Nephron progenitor cell (in vitro differentiated cells): ENCODE results near the gene HIRA.
"Not testable (repeated sequence)": the region's sequence is repeated elsewhere in the genome, so short reads cannot be mapped to it uniquely, and the experiment has no call there.

ENCODE experiments used
- DNase-seq: peaks from one replicate; pipeline ENCODE4 v3.0.0; 2021
- H3K27ac Mint-ChIP-seq: 2 replicates; pipeline ENCODE4 v1.8.0; 2021; ENCODE audit warnings: mild to moderate bottlenecking, moderate library complexity, mixed read lengths
- H3K27me3 Mint-ChIP-seq: 2 replicates; pipeline ENCODE4 v1.8.0; 2021; ENCODE audit warnings: mild to moderate bottlenecking, low read depth, mixed read lengths; ENCODE audit not compliant: poor library complexity
- H3K36me3 Mint-ChIP-seq: 2 replicates; pipeline ENCODE4 v1.8.0; 2021; ENCODE audit warnings: low read depth, mixed read lengths
- H3K4me1 Mint-ChIP-seq: 2 replicates; pipeline ENCODE4 v1.8.0; 2021; ENCODE audit warnings: mixed read lengths
- H3K4me3 Mint-ChIP-seq: 2 replicates; pipeline ENCODE4 v1.8.0; 2021; ENCODE audit warnings: mild to moderate bottlenecking, moderate library complexity, mixed read lengths
- H3K9me3 Mint-ChIP-seq: 2 replicates; pipeline ENCODE4 v1.8.0; 2021; ENCODE audit warnings: mild to moderate bottlenecking, moderate library complexity, mixed read lengths
- TF ChIP-seq, protein P1 (sequence below): fragments of 200-600 bp; sonication (generic); IDR thresholded peaks from 2 replicates; pipeline ENCODE4 v1.5.0; 2021; ENCODE audit warnings: antibody characterized with exemption

The HIRA gene

GRCh38 chr22:19368876-19369275 is 62.7 kb downstream of the HIRA start:
- H3K27me3 Mint-ChIP-seq = no peaks in the 10 kb centered on the region
- TF ChIP-seq, protein P1, sequence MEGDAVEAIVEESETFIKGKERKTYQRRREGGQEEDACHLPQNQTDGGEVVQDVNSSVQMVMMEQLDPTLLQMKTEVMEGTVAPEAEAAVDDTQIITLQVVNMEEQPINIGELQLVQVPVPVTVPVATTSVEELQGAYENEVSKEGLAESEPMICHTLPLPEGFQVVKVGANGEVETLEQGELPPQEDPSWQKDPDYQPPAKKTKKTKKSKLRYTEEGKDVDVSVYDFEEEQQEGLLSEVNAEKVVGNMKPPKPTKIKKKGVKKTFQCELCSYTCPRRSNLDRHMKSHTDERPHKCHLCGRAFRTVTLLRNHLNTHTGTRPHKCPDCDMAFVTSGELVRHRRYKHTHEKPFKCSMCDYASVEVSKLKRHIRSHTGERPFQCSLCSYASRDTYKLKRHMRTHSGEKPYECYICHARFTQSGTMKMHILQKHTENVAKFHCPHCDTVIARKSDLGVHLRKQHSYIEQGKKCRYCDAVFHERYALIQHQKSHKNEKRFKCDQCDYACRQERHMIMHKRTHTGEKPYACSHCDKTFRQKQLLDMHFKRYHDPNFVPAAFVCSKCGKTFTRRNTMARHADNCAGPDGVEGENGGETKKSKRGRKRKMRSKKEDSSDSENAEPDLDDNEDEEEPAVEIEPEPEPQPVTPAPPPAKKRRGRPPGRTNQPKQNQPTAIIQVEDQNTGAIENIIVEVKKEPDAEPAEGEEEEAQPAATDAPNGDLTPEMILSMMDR = no peak
- DNase-seq = no peak

DNA sequence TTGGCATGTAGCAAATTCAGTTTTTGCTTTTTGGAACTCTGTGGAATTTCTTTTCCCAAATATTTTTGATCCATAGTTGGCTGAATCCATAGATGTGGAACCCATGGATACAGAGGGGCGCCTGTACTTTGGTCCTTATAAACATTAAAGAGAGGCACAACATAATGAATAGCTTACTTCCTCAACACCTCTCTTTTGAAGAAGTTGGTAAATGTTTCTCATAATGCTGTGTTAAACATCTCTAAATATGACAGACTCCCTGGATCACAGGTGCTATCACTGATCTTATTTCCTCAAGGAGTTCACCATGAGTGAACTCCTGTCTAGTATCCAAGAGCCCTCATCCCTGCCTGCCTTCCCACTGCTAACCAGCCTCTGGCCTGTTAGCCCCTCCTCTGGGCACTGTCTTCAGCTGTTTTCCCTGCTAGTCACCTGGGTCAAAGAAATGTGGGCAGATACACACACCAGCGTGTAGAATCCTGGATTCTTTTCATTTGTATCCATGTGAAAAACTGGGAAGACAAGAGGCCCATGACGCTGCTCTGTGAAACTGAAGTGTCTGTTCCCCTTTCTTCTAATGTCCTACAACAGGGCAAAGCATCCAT is 63.7 kb downstream of the HIRA start:
- no peak for DNase-seq
- Mint-ChIP-seq H3K4me3 (no peak overlapping the region), H3K27ac (no peak overlapping the region), H3K27me3 (no peaks in the 10 kb centered on the region), H3K9me3 (no peaks in the 10 kb centered on the region), H3K36me3 (peaks cover 56% of the 10 kb centered on the region), H3K4me1 (no peaks in the 10 kb centered on the region)
- TF ChIP-seq, protein P1 = no peak

More at GRCh38 chr22:19368876-19369275, 62.7 kb downstream of the HIRA start:
- no peaks in the 10 kb centered on the region for H3K9me3 Mint-ChIP-seq
- H3K27ac Mint-ChIP-seq = no peak overlapping the region
- H3K36me3 Mint-ChIP-seq = peaks cover 63% of the 10 kb centered on the region
- H3K4me1 Mint-ChIP-seq = no peaks in the 10 kb centered on the region
- no peak overlapping the region for H3K4me3 Mint-ChIP-seq

DNA sequence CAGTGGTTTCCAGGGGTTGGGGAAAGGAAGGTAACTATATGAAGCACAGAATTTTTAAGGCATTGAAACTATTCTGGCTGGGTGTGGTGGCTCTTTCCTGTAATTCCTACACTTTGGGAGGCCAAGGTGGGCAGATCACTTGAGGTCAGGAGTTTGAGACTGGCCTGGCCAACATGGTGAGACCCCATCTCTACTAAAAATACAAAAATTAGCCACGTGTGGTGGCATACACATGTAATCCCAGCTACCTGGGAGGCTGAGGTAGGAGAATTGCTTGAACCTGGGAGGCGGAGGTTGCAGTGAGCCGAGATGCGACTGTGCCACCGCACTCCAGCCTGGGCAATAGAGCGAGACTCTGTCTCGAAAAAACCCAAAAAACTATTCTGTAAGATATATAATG is 68.0 kb downstream of the HIRA start:
- not testable (repeated sequence) for DNase-seq, H3K9me3 Mint-ChIP-seq, H3K27me3 Mint-ChIP-seq, H3K27ac Mint-ChIP-seq, H3K4me3 Mint-ChIP-seq, H3K4me1 Mint-ChIP-seq
- peaks cover 58% of the 10 kb centered on the region for H3K36me3 Mint-ChIP-seq

- H3K27me3 Mint-ChIP-seq = no peaks in the 10 kb centered on the region
These were observed 69.9 kb downstream of the HIRA start for GRCh38 chr22:19361501-19362103.

DNA sequence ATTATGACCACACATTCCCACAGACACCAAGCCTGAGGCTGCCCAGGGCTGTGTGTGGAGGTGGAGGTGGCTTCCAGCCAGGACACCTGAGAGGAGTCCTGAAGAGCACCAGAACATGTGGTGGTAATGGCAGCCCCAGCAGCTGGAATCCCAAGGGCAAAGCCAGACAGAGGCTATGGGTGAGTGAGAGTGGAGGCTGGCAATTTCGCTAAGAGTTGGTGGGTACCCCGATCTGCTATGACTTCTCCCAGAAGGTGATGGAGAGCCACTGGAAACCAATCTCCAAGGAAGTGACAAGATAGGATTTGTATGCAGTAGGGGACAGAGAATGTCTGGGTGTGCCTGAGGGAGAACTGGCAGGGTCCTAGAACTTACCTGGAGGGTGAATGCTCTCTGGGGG is 70.7 kb downstream of the HIRA start:
- Mint-ChIP-seq H3K27me3 (no peaks in the 10 kb centered on the region), H3K4me3 (no peak overlapping the region), H3K9me3 (no peaks in the 10 kb centered on the region), H3K36me3 (peaks cover 42% of the 10 kb centered on the region), H3K27ac (no peak overlapping the region), H3K4me1 (no peaks in the 10 kb centered on the region)
- TF ChIP-seq, protein P1 = no peak
- no peak for DNase-seq

More at GRCh38 chr22:19361501-19362103, 69.9 kb downstream of the HIRA start:
- Mint-ChIP-seq H3K4me1 (no peaks in the 10 kb centered on the region), H3K4me3 (no peak overlapping the region), H3K9me3 (no peaks in the 10 kb centered on the region), H3K27ac (peak overlapping the region; percentile 53), H3K36me3 (peaks cover 48% of the 10 kb centered on the region)
- DNase-seq = no peak
- TF ChIP-seq, protein P1 = no peak

- H3K36me3 Mint-ChIP-seq = peaks cover 45% of the 10 kb centered on the region
- H3K27me3 Mint-ChIP-seq = no peaks in the 10 kb centered on the region
- H3K27ac Mint-ChIP-seq = no peak overlapping the region
- DNase-seq = no peak
- H3K4me3 Mint-ChIP-seq = no peak overlapping the region
- H3K9me3 Mint-ChIP-seq = no peaks in the 10 kb centered on the region
- H3K4me1 Mint-ChIP-seq = no peaks in the 10 kb centered on the region
- TF ChIP-seq, protein P1 = no peak
These were observed 71.2 kb downstream of the HIRA start for GRCh38 chr22:19360300-19360792.
